HG02938 (cell line): ENCODE measurements around the gene POTEH.
"Not testable (repeated sequence)": the region's sequence is repeated elsewhere in the genome, so short reads cannot be mapped to it uniquely, and the experiment has no call there.

Experiments
- ATAC-seq: cut with Tn5 transposase; IDR thresholded peaks from one replicate; pipeline ENCODE4 v1.9.1; 2021; ENCODE audit warnings: mild to moderate bottlenecking, moderate library complexity; ENCODE audit not compliant: unreplicated experiment

POTEH gene

DNA sequence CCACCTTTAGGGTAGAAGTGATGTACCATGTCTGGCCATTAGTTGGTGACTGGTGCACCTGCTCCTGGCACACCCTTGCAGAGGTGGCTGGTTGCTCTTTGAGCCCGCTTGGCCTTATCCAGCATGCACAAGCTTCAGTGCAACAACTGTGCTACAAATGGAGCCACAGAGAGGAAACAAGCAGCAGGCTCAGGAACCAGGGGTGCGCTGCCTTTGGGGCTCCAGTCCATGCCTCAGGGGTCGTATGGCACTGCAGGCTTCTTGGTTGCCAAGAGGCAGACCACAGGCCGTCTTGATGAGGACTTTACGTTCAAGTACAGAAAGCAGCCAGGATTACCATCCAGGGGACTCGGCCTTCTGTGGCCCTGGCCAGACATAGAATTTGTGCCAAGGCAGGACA lies 44.6 kb downstream of the POTEH start:
- not testable (repeated sequence) for ATAC-seq

DNA sequence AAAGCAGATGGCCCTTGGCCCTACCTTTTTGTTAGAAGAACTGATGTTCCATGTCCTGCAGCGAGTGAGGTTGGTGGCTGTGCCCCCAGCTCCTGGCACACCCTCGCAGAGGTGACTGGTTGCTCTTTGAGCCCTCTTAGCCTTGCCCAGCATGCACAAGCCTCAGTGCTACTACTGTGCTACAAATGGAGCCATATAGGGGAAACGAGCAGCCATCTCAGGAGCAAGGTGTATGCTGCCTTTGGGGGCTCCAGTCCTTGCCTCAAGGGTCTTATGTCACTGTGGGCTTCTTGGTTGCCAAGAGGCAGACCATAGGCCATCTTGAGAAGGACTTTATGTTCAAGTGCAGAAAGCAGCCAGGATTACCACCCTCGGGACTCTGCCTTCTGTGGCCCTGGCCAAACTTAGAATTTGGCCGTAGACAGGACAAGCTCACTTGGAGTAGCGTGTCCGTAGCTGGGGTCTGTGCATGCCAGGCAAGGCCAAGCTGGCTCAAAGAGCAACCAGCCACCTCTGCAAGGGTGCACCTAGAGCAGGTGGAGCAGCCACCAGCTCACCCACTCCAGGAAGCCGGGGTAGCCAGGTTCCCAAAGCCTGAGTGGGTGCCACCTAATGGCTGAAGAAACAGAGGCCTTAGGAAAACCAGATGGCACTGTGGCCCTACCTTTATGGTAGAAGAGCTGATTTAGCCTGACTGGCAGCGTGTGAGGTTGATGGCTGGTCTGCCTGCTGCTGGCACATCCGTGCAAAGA lies 48.5 kb downstream of the POTEH start:
- ATAC-seq, result not testable (repeated sequence)

- not testable (repeated sequence) for ATAC-seq
Measured at GRCh38 chr22:15738909-15739391, 49.1 kb downstream of the POTEH start.

DNA sequence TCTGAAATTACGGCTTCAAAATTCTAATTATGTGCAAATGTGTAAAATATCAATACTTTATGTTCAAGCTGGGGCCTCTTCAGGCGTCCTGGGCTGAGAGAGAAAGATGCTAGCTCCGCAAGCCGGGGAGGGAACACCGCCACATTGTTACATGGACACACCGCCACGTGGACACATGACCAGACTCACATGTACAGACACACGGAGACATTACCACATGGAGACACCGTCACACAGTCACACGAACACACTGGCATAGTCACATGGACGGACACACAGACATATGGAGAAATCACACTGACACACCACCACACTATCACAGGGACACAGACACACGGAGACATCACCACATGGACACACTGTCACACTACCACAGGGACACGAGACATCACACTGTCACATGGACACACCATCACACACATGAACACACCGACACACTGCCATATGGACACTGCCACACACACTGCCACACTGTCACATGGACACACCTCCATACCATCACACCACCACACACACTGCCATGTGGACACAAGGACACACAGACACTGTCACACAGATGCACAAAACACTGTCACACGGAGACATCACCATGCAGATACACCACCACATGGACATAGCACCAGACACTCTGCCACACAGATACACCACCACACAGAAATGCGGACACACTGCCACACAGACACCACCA lies 58.0 kb downstream of the POTEH start:
- ATAC-seq, result not testable (repeated sequence)

GRCh38 chr22:15749181-15749970 lies 59.5 kb downstream of the POTEH start:
- not testable (repeated sequence) for ATAC-seq

DNA sequence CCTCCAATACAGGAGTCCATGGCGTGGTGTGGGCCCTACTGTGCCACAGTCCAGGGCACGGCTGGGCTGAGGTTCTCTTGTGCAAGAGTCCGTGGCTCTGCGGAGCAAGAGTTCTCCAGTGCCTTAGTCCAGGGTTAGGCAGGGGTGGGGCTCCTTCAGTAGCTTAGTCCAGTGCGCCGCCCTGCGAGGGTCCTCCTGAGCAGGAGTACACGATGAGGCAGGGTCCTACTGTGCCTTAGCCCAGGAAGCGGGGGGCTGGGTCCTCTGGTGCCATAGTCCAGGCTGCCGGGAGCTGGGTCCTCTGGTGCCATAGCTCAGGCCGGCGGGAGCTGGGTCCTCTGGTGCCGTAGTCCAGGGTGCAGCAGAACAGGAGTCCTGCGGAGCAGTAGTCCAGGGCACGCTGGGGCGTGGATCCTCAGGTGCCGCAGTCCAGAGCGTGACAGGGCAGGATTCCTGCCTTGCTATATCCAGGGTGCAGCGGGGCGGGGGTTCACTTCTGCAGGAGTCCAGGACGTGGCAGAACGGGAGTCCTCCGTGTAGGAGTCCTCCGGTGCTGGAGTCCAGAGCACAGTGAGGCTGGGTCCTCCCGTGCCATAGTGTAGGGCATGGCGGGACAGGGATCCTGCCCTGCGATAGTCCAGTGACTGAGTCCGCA lies 69.7 kb downstream of the POTEH start:
- ATAC-seq, result not testable (repeated sequence)

DNA sequence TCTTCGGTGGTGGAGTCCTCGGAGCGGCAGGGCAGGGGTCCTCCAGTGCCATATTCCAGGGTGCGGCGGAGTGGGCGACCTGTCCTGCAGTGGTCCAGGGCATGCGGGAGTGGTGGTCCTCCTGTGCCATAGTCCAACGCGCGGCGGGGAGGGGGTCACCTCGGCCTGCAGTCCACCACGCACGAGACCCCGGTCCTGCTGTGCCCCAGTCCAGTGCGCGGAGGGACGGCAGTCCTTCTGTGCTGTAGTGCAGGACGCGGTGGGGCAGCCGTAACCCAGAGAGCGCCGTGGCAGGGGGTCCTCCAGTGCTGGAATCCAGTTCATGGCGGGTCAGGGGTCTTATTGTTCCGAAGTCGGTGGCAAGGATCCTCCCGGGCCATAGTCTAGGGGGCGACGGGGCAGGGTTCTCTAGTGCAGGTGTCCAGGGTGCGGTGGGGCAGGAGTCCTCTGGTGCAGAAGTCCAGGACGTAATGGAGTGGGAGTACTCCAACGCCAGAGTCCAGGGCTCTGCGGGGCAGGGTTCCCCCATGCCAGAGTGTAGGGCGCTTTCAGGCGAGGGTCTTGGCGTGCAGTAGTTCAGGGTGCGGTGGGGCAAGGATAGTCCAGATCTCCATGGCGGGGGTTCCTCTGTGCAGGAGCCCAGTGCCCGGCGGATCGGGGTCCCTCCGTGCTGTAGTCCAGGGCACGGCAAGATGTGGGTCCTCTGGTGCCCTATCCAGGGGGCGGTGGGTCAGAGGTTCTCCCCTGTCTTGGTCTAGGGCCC lies 70.7 kb downstream of the POTEH start:
- ATAC-seq, result not testable (repeated sequence)

GRCh38 chr22:15761151-15761777 lies 71.4 kb downstream of the POTEH start:
- not testable (repeated sequence) for ATAC-seq

GRCh38 chr22:15763559-15763958 lies 73.7 kb downstream of the POTEH start:
- ATAC-seq, result not testable (repeated sequence)
